Limb (tissue), 2 donors: Measurements from ENCODE around the gene IL6R.

Source experiments
- DNase-seq, 2 donors: peaks; one replicate each; pipeline ENCODE4 v3.0.0-alpha.2; 2016; ENCODE audit errors: extremely low spot score in 2 of 2

The IL6R gene

GRCh38 chr1:154448331-154448811, 43.2 kb downstream of the IL6R start:
- DNase-seq: no peak

- DNase-seq: no peak
These were observed 48.0 kb downstream of the IL6R start for GRCh38 chr1:154453161-154453560.

GRCh38 chr1:154453574-154454352, 48.6 kb downstream of the IL6R start:
- DNase-seq: no peak

DNA sequence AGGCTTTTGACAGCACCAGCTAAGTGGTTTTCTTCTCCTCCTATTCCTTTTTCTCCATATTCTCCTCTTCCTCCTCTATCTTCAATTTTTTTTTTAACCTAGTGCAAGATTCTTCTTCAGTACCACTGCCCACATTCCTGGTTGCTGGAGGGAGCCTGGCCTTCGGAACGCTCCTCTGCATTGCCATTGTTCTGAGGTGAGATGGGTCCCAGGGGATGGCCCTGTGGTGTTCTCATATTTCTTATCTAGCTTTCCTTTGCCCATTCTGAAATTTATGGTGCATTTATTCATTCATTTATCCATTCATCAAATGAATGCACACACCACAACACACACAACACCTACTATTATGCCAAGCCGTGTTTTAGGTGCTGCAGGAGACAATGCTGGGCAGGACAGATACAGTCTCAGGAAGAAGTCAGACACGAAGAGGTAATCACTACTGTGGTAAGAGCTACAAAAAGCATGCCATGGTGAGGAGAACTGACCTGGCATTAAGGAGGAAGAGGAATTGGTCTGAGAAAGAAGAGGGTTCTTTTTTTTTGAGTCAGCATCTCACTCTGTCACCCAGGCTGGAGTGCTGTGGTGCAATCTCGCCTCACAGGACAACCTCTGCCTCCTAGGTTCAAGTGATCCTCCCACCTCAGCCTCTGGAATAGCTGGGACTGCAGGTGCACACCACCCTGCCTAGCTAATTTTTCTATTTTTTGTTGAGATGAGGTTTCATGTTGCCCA, 49.4 kb downstream of the IL6R start:
- no peak for DNase-seq

GRCh38 chr1:154456631-154457030, 51.5 kb downstream of the IL6R start:
- no peak for DNase-seq

- DNase-seq: no peak
These were observed 53.9 kb downstream of the IL6R start for GRCh38 chr1:154459080-154459479.

- DNase-seq: no peak
These were observed 55.6 kb downstream of the IL6R start for GRCh38 chr1:154460695-154461260.

DNA sequence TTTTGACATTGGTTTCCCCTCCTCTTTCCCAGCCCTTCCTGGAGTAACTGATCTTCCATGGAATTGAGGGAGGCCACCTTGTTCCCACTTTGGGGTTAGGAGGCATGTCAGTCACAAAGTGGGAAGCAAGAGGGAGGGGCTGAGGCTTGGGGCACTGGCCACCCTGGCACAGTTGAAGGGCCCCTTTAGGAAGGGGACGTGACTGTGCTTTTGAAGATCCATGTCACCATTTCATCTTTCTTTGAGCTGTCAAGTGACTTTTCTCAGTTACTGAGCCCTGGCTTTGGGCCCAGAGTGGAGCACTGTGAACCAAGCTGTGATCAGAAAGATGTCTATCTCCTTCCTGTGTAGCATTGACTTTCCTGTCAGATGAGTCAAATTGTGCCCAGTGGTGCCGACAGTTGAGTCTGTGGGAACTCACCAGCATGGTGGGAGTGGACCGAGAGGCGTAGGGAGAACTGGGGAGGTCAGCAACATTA, 58.4 kb downstream of the IL6R start:
- DNase-seq: no peak

DNA sequence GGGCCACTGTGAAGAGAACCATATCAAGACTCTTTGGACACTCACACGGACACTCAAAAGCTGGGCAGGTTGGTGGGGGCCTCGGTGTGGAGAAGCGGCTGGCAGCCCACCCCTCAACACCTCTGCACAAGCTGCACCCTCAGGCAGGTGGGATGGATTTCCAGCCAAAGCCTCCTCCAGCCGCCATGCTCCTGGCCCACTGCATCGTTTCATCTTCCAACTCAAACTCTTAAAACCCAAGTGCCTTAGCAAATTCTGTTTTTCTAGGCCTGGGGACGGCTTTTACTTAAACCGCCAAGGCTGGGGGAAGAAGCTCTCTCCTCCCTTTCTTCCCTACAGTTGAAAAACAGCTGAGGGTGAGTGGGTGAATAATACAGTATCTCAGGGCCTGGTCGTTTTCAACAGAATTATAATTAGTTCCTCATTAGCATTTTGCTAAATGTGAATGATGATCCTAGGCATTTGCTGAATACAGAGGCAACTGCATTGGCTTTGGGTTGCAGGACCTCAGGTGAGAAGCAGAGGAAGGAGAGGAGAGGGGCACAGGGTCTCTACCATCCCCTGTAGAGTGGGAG, 60.6 kb downstream of the IL6R start:
- no peak for DNase-seq

DNA sequence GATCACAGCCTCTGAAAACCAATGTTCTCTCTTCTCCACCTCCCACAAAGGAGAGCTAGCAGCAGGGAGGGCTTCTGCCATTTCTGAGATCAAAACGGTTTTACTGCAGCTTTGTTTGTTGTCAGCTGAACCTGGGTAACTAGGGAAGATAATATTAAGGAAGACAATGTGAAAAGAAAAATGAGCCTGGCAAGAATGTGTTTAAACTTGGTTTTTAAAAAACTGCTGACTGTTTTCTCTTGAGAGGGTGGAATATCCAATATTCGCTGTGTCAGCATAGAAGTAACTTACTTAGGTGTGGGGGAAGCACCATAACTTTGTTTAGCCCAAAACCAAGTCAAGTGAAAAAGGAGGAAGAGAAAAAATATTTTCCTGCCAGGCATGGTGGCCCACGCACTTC, 61.1 kb downstream of the IL6R start:
- DNase-seq: no peak

DNA sequence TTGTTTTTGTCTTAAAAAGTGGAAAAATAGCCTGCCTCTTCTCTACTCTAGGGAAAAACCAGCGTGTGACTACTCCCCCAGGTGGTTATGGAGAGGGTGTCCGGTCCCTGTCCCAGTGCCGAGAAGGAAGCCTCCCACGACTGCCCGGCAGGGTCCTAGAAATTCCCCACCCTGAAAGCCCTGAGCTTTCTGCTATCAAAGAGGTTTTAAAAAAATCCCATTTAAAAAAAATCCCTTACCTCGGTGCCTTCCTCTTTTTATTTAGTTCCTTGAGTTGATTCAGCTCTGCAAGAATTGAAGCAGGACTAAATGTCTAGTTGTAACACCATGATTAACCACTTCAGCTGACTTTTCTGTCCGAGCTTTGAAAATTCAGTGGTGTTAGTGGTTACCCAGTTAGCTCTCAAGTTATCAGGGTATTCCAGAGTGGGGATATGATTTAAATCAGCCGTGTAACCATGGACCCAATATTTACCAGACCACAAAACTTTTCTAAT, 61.8 kb downstream of the IL6R start:
- no peak for DNase-seq

- DNase-seq: no peak
These were observed 62.4 kb downstream of the IL6R start for GRCh38 chr1:154467434-154468102.

DNA sequence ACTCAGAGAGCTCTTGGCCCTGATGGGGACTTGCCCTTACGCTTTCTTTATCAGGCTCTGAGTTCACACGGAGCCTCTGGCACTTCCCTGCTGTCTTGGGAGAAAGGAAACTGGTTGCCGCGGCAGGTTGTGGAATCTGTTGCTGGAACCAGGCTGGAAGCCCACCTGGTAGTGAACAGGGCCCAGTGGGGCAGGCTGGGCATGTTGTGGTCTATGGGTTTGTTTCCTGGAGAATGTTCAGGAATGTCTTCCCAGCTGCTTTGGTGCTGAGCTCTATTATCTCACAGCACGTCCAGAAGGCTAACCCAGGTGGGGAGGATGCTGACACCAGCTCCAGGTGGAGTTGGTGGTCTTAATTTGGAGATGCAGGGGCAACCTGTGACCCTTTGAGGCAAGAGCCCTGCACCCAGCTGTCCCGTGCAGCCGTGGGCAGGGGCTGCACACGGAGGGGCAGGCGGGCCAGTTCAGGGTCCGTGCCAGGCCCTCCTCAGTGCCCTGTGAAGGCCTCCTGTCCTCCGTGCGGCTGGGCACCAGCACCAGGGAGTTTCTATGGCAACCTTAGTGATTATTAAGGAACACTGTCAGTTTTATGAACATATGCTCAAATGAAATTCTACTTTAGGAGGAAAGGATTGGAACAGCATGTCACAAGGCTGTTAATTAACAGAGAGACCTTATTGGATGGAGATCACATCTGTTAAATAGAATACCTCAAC, 63.5 kb downstream of the IL6R start:
- DNase-seq: no peak

GRCh38 chr1:154469844-154470560, 64.9 kb downstream of the IL6R start:
- no peak for DNase-seq

- DNase-seq: no peak
These were observed 66.2 kb downstream of the IL6R start for GRCh38 chr1:154471304-154471703.

GRCh38 chr1:154474802-154475201, 69.7 kb downstream of the IL6R start:
- DNase-seq: no peak

- no peak for DNase-seq
These were observed 71.6 kb downstream of the IL6R start for GRCh38 chr1:154476791-154477190.

- no peak for DNase-seq
These were observed 72.9 kb downstream of the IL6R start for GRCh38 chr1:154478013-154478412.

GRCh38 chr1:154478639-154479038, 73.5 kb downstream of the IL6R start:
- DNase-seq: no peak
